WTC11 (cell line): ENCODE data around the gene SPTB. TPM values are rescaled to one million over a fixed set of nuclear protein-coding genes. Genes with fewer than 3 reads are reported as not detected.
A peak's percentile ranks its signal among the peaks of the same experiment; 100 is the strongest.

Experiments
- ATAC-seq: fragments of 200-7000 bp; cut with Tn5 transposase; 2 replicates; pipeline ENCODE4 v1.10.0; 2021; ENCODE audit warnings: mild to moderate bottlenecking, moderate library complexity
- CTCF ChIA-PET: fragments of 300-600 bp; sonication (Branson Sonifier 250); formaldehyde crosslinking; loops from one replicate; lab custom pipeline; 2021; ENCODE audit warnings: antibody characterized with exemption; lab: Charles Lee
- POLR2A ChIA-PET: fragments of 350-600 bp; sonication (Branson Sonifier 250); formaldehyde crosslinking; loops from one replicate; lab custom pipeline; 2021; ENCODE audit warnings: antibody characterized with exemption; lab: Charles Lee
- DNase-seq: peaks from one replicate; pipeline ENCODE4 v3.0.0; 2021; ENCODE audit warnings: low spot score
- H3K27ac Mint-ChIP-seq: 2 replicates; pipeline ENCODE4 v1.8.0; 2021; ENCODE audit warnings: mixed read lengths
- H3K27me3 Mint-ChIP-seq: 2 replicates; pipeline ENCODE4 v1.8.0; 2021; ENCODE audit warnings: low read depth, mild to moderate bottlenecking, moderate library complexity, mixed read lengths
- H3K36me3 Mint-ChIP-seq: 2 replicates; pipeline ENCODE4 v1.8.0; 2021; ENCODE audit warnings: mixed read lengths
- H3K4me1 Mint-ChIP-seq: 2 replicates; pipeline ENCODE4 v1.8.0; 2022; ENCODE audit warnings: mixed read lengths
- H3K4me3 Mint-ChIP-seq: 2 replicates; pipeline ENCODE4 v1.8.0; 2021; ENCODE audit warnings: mild to moderate bottlenecking, moderate library complexity, mixed read lengths
- H3K9me3 Mint-ChIP-seq: 2 replicates; pipeline ENCODE4 v1.8.0; 2021; ENCODE audit warnings: mixed read lengths
- CREB1 ChIP-seq: sonication (generic); formaldehyde crosslinking; IDR thresholded peaks from 2 replicates; pipeline ENCODE4 v1.8.0; 2023; ENCODE audit warnings: mild to moderate bottlenecking, missing genetic modification reagents
- FOXP1 ChIP-seq: sonication (generic); formaldehyde crosslinking; IDR thresholded peaks from 2 replicates; pipeline ENCODE4 v1.8.0; 2022; ENCODE audit warnings: missing genetic modification reagents, mild to moderate bottlenecking, moderate library complexity, borderline replicate concordance
- JUN ChIP-seq: sonication (generic); formaldehyde crosslinking; IDR thresholded peaks from 2 replicates; pipeline ENCODE4 v1.8.0; 2023; ENCODE audit warnings: mild to moderate bottlenecking, missing genetic modification reagents
- RELA ChIP-seq: sonication (generic); formaldehyde crosslinking; IDR thresholded peaks from 2 replicates; pipeline ENCODE4 v1.8.1; 2022; ENCODE audit warnings: missing genetic modification reagents, mild to moderate bottlenecking, borderline replicate concordance
- SMAD3 ChIP-seq: sonication (generic); formaldehyde crosslinking; IDR thresholded peaks from 2 replicates; pipeline ENCODE4 v1.8.0; 2022; ENCODE audit warnings: missing genetic modification reagents, mild to moderate bottlenecking, borderline replicate concordance
- TEAD1 ChIP-seq: sonication (generic); formaldehyde crosslinking; IDR thresholded peaks from 2 replicates; pipeline ENCODE4 v1.8.0; 2022; ENCODE audit warnings: mild to moderate bottlenecking, missing genetic modification reagents
- ZBTB21 ChIP-seq: sonication (generic); formaldehyde crosslinking; IDR thresholded peaks from 2 replicates; pipeline ENCODE4 v1.8.1; 2023; ENCODE audit warnings: mild to moderate bottlenecking, missing genetic modification reagents, borderline replicate concordance
- ZNF121 ChIP-seq: sonication (generic); formaldehyde crosslinking; IDR thresholded peaks from 2 replicates; pipeline ENCODE4 v1.8.0; 2023; ENCODE audit warnings: missing genetic modification reagents
- ZNF138 ChIP-seq: sonication (generic); formaldehyde crosslinking; conservative IDR thresholded peaks from 2 replicates; pipeline ENCODE4 v1.8.1; 2022; ENCODE audit warnings: mild to moderate bottlenecking, moderate library complexity, missing genetic modification reagents
- ZNF232 ChIP-seq: sonication (generic); formaldehyde crosslinking; IDR thresholded peaks from 2 replicates; pipeline ENCODE4 v1.8.0; 2022; ENCODE audit warnings: mild to moderate bottlenecking, missing genetic modification reagents
- ZNF671 ChIP-seq: fragments of 250-450 bp; sonication (Bioruptor Pico); IDR thresholded peaks from 2 replicates; pipeline ENCODE4 v1.8.0; 2021; ENCODE audit warnings: mild to moderate bottlenecking
- total RNA-seq: library from RNA; stranded (reverse); gene quantifications from 3 replicates; pipeline ENCODE4 v1.2.3, GENCODE V29; 2021
- TF ChIP-seq, protein P1 (sequence below): fragments of 200-600 bp; IDR thresholded peaks from 2 replicates; pipeline ENCODE4 v1.8.0; 2022; ENCODE audit warnings: antibody characterized with exemption
- TF ChIP-seq, protein P2 (sequence below): fragments of 250-450 bp; sonication (Bioruptor Pico); conservative IDR thresholded peaks from 2 replicates; pipeline ENCODE4 v1.9.0; 2021; ENCODE audit warnings: mild to moderate bottlenecking
- TF ChIP-seq, protein P3 (sequence below): sonication (generic); formaldehyde crosslinking; IDR thresholded peaks from 2 replicates; pipeline ENCODE4 v1.8.0; 2023; ENCODE audit warnings: missing genetic modification reagents
- TF ChIP-seq, protein P4 (sequence below): sonication (generic); formaldehyde crosslinking; IDR thresholded peaks from 2 replicates; pipeline ENCODE4 v1.8.1; 2023; ENCODE audit warnings: mild to moderate bottlenecking, missing genetic modification reagents, moderate library complexity
- TF ChIP-seq, protein P5 (sequence below): sonication (generic); formaldehyde crosslinking; conservative IDR thresholded peaks from 2 replicates; pipeline ENCODE4 v1.8.1; 2022; ENCODE audit warnings: mild to moderate bottlenecking, missing genetic modification reagents
- TF ChIP-seq, protein P6 (sequence below): sonication (generic); formaldehyde crosslinking; IDR thresholded peaks from 2 replicates; pipeline ENCODE4 v1.8.1; 2022; ENCODE audit warnings: mild to moderate bottlenecking, missing genetic modification reagents, moderate library complexity, borderline replicate concordance
- TF ChIP-seq, protein P7 (sequence below): sonication (generic); formaldehyde crosslinking; IDR thresholded peaks from 2 replicates; pipeline ENCODE4 v1.8.0; 2022; ENCODE audit warnings: missing genetic modification reagents
- TF ChIP-seq, protein P8 (sequence below): fragments of 250-450 bp; sonication (Bioruptor Pico); IDR thresholded peaks from 2 replicates; pipeline ENCODE4 v1.9.0; 2021; ENCODE audit warnings: mild to moderate bottlenecking

SPTB gene
- total RNA-seq, 1 experiment from 2014 or later, result 3.2 TPM

DNA sequence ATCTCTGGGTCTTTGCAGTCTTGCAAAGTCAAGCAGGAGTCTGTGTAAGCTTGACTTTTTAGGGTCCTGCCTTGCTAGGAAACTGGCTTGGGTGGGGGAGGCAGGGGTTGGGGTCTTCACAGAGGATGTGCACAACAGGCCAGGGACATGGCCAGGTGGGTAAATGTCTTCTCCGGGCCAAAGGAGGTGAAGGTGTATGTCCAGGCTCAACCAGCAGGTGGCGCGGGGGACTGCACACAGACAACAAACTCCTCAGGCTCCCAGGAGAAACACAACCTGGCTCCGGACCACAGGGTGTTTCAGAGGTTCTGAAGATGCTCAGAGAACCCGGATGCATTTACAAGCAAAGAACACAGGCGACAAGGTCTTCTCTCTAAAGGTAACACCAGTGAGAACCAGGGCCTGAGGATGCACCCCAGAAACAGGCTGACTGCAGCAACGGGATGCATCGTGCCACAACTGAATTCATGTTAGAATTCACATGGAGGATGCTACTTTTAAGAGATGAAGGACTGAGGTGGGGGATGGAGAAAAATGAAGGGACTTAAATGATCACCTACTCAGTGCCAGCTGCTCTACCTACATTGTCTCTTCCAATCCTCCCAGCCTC lies 119.5 kb downstream of the SPTB start:
- no peak for TF ChIP-seq TEAD1 (CRISPR knock-in tag)
- TF ChIP-seq, protein P1, sequence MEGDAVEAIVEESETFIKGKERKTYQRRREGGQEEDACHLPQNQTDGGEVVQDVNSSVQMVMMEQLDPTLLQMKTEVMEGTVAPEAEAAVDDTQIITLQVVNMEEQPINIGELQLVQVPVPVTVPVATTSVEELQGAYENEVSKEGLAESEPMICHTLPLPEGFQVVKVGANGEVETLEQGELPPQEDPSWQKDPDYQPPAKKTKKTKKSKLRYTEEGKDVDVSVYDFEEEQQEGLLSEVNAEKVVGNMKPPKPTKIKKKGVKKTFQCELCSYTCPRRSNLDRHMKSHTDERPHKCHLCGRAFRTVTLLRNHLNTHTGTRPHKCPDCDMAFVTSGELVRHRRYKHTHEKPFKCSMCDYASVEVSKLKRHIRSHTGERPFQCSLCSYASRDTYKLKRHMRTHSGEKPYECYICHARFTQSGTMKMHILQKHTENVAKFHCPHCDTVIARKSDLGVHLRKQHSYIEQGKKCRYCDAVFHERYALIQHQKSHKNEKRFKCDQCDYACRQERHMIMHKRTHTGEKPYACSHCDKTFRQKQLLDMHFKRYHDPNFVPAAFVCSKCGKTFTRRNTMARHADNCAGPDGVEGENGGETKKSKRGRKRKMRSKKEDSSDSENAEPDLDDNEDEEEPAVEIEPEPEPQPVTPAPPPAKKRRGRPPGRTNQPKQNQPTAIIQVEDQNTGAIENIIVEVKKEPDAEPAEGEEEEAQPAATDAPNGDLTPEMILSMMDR, result peak; percentile 82
- Mint-ChIP-seq H3K4me1 (peaks cover 47% of the 10 kb centered on the region), H3K9me3 (peaks cover 4% of the 10 kb centered on the region), H3K27ac (no peak overlapping the region), H3K4me3 (no peak overlapping the region), H3K27me3 (peaks cover 30% of the 10 kb centered on the region), H3K36me3 (no peaks in the 10 kb centered on the region)
- ChIA-PET CTCF (interaction anchor here (1.6 kb wide), 1 partner anchor 88 kb away, joined by 3 read pairs; no protein-coding TSS in a partner anchor), POLR2A (no interaction called here)
- ATAC-seq, result peak; percentile 21
- DNase-seq, result peak; percentile 86

DNA sequence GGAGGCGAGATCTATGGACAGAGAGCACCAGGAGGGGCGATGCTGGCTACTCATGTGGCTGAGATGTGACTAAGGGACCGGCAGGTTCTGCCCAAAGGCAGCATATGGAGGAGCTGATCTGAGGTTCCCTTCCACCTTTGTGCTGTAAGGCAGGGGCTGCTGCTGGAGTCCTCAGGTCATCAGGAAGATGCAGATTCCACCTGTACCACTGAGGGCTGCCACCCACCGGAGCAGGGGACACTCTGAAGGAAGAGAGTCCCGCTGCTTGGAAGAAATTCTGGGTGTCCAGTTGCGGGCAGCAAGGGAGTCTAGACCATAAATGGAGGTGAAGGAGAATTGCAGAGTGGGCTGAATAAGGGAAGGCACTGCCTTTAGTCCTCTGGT lies 120.2 kb downstream of the SPTB start:
- ATAC-seq, result no peak
- Mint-ChIP-seq H3K4me3 (no peak overlapping the region), H3K27ac (no peak overlapping the region), H3K9me3 (peaks cover 4% of the 10 kb centered on the region), H3K36me3 (no peaks in the 10 kb centered on the region), H3K27me3 (peaks cover 33% of the 10 kb centered on the region), H3K4me1 (peaks cover 45% of the 10 kb centered on the region)
- DNase-seq, result no peak
- POLR2A ChIA-PET, result no interaction called here
- TF ChIP-seq ZBTB21 (CRISPR knock-in tag) (no peak), FOXP1 (no peak), SMAD3 (no peak)
- TF ChIP-seq, protein P2, sequence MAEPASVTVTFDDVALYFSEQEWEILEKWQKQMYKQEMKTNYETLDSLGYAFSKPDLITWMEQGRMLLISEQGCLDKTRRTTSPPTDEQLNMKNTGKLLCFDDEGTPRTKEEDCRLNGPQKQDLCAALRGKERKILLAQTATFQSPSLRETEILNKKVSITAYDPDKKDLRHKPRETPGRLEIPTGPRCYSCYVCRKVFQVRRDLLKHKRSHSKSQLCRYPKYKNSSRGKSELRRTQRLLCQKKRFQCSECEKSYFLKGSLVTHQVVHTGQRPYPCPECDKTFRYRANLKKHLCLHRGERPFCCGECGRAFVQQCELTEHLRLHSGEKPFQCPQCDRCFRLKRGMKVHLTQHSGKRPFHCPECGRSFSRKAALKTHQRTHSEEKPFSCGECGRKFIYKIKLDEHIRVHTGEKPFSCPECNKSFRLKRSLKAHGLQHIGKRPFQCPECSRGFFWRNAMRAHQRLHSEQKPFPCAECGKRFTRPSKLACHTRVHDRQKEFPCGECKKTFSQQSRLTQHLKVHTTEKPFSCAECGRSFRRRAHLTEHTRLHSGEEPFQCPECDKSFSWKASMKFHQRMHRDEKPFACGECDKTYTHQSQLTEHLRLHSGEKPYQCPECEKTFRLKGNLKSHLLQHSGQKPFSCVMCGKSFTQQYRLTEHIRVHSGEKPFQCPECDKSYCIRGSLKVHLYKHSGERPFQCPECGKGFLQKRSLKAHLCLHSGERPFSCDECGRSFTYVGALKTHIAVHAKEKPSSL (CRISPR knock-in tag), result no peak
- CTCF ChIA-PET, result interaction anchor here (0.6 to 1.6 kb wide), 3 partner anchors 87 to 576 kb away, joined by 3 to 4 read pairs (median 3); no protein-coding TSS in a partner anchor

DNA sequence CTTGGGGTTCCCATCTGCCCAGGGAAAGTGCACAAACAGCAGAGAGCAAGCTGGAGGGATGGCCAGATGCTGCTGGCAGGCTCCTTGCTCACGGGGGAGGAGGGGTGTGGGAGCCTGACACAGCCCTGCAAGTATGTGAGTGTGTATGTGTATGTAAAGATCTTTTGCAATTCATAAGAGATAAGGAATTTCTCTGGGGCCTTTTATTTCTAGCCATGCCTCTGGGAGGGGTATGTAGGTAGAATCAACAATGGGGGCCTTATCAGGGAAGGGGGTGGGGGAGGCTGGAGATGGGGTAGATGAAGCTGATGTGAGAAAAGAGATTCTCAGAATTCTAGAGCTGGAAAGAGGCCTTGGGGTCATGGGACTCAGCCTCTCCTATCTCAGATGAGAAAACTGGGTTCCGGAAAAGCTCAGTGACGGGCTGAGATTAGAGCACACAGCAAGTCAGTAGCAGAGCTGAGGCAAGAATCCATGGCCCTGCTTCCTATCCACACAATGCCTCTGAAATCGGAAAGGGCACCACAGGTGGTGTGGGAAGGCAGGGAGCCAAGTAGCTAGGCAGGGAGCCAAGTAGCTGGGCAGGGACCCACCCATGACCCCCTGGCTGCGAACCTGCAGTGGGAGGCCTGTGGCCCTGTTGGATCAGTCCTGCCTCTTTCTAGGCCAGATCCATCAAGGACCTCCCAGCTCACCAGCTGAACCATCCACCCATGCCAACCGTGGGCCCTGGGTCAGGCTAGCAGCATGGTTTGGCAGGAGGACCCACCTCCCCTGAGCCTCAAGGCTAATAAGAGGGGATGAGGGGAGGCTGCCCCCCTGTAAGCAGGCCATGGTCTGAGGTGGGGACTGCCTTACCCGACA lies 120.8 kb downstream of the SPTB start:
- POLR2A ChIA-PET, result no interaction called here
- Mint-ChIP-seq H3K27ac (no peak overlapping the region), H3K4me3 (no peak overlapping the region), H3K4me1 (peaks cover 39% of the 10 kb centered on the region), H3K36me3 (no peaks in the 10 kb centered on the region), H3K9me3 (peaks cover 4% of the 10 kb centered on the region), H3K27me3 (peaks cover 27% of the 10 kb centered on the region)
- DNase-seq (no peak), ATAC-seq (no peak)
- CTCF ChIA-PET, result interaction anchor here (0.6 to 1.6 kb wide), 8 partner anchors 16 to 575 kb away, joined by 3 to 4 read pairs (median 3); no protein-coding TSS in a partner anchor
- TF ChIP-seq JUN (CRISPR knock-in tag), result no peak
- TF ChIP-seq, protein P3, sequence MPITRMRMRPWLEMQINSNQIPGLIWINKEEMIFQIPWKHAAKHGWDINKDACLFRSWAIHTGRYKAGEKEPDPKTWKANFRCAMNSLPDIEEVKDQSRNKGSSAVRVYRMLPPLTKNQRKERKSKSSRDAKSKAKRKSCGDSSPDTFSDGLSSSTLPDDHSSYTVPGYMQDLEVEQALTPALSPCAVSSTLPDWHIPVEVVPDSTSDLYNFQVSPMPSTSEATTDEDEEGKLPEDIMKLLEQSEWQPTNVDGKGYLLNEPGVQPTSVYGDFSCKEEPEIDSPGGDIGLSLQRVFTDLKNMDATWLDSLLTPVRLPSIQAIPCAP, result no peak
- TF ChIP-seq, protein P4, sequence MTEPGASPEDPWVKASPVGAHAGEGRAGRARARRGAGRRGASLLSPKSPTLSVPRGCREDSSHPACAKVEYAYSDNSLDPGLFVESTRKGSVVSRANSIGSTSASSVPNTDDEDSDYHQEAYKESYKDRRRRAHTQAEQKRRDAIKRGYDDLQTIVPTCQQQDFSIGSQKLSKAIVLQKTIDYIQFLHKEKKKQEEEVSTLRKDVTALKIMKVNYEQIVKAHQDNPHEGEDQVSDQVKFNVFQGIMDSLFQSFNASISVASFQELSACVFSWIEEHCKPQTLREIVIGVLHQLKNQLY (CRISPR knock-in tag), result no peak
- TF ChIP-seq, protein P5, sequence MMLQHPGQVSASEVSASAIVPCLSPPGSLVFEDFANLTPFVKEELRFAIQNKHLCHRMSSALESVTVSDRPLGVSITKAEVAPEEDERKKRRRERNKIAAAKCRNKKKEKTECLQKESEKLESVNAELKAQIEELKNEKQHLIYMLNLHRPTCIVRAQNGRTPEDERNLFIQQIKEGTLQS (CRISPR knock-in tag), result no peak
- TF ChIP-seq SMAD3, result no peak
- TF ChIP-seq RELA, result no peak
- TF ChIP-seq, protein P6, sequence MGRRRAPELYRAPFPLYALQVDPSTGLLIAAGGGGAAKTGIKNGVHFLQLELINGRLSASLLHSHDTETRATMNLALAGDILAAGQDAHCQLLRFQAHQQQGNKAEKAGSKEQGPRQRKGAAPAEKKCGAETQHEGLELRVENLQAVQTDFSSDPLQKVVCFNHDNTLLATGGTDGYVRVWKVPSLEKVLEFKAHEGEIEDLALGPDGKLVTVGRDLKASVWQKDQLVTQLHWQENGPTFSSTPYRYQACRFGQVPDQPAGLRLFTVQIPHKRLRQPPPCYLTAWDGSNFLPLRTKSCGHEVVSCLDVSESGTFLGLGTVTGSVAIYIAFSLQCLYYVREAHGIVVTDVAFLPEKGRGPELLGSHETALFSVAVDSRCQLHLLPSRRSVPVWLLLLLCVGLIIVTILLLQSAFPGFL, result no peak
- no peak for TF ChIP-seq ZNF671 (CRISPR knock-in tag)
- TF ChIP-seq CREB1 (CRISPR knock-in tag), result no peak
- TF ChIP-seq, protein P7, sequence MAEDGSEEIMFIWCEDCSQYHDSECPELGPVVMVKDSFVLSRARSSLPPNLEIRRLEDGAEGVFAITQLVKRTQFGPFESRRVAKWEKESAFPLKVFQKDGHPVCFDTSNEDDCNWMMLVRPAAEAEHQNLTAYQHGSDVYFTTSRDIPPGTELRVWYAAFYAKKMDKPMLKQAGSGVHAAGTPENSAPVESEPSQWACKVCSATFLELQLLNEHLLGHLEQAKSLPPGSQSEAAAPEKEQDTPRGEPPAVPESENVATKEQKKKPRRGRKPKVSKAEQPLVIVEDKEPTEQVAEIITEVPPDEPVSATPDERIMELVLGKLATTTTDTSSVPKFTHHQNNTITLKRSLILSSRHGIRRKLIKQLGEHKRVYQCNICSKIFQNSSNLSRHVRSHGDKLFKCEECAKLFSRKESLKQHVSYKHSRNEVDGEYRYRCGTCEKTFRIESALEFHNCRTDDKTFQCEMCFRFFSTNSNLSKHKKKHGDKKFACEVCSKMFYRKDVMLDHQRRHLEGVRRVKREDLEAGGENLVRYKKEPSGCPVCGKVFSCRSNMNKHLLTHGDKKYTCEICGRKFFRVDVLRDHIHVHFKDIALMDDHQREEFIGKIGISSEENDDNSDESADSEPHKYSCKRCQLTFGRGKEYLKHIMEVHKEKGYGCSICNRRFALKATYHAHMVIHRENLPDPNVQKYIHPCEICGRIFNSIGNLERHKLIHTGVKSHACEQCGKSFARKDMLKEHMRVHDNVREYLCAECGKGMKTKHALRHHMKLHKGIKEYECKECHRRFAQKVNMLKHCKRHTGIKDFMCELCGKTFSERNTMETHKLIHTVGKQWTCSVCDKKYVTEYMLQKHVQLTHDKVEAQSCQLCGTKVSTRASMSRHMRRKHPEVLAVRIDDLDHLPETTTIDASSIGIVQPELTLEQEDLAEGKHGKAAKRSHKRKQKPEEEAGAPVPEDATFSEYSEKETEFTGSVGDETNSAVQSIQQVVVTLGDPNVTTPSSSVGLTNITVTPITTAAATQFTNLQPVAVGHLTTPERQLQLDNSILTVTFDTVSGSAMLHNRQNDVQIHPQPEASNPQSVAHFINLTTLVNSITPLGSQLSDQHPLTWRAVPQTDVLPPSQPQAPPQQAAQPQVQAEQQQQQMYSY, result no peak
- TF ChIP-seq ZNF138 (CRISPR knock-in tag), result no peak
- TF ChIP-seq ZNF121, result no peak
- TF ChIP-seq, protein P8, sequence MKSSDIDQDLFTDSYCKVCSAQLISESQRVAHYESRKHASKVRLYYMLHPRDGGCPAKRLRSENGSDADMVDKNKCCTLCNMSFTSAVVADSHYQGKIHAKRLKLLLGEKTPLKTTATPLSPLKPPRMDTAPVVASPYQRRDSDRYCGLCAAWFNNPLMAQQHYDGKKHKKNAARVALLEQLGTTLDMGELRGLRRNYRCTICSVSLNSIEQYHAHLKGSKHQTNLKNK (CRISPR knock-in tag), result no peak
- TF ChIP-seq ZNF232 (CRISPR knock-in tag), result no peak
